GM19324 (cell line): Measurements from ENCODE around the gene LCE4A.

Experiments used
- ATAC-seq: cut with Tn5 transposase; IDR thresholded peaks from one replicate; pipeline ENCODE4 v1.9.1; 2021; ENCODE audit warnings: mild to moderate bottlenecking, moderate library complexity; ENCODE audit not compliant: unreplicated experiment, low FRiP score

LCE4A gene

DNA sequence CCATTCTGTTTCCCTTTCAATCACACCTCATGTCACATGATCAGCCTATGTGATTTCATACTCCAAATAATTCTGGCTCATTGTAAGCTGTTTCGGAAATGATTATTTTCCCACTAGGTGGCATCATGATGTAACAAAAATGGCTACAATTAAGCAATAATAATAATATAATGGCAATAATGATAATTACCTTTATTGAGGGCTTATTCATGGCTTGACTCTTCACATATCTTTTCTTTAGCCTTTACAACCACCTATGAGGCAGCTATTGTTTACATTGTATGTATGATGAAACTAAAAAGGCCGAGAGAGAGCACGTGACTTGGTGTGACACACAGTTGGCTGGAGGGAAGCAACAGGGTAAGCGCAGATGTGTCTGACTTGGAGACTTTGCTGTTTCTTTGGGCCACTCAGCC, 37.3 kb downstream of the LCE4A start:
- ATAC-seq = no peak

DNA sequence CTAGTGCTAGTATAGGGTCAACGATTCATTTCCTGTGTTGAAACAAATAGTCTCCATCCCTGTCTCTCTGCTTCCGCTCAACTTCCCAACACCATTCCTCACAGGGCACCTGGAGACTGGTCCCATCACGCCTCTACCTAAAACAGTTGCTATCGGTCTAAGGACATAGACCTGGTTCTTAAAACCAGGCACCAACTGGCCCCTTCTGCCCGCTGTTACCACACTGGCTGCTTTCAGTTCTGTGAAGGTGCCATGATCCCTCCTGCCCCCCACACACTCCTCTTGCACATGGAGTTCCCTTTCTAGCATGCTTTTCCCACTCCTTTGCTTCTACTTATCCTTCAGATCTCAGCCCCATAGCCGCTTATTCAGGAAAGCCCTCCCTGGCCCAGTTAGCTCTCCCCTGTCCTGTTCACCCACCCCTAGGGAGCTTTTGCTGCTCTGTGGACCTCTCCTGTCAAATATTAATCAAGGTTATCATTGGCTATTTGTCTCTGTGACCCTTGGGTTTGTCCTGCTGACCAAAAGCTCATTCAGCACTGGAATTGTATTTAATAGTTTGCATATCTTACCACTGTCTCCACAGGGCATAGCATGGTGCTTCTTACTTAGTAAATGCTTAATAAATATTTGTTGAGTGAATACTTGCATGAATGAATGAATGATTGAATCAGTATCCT, 37.9 kb downstream of the LCE4A start:
- no peak for ATAC-seq

GRCh38 chr1:152747831-152748230, 39.9 kb downstream of the LCE4A start:
- no peak for ATAC-seq

GRCh38 chr1:152752225-152752624, 44.3 kb downstream of the LCE4A start:
- no peak for ATAC-seq

DNA sequence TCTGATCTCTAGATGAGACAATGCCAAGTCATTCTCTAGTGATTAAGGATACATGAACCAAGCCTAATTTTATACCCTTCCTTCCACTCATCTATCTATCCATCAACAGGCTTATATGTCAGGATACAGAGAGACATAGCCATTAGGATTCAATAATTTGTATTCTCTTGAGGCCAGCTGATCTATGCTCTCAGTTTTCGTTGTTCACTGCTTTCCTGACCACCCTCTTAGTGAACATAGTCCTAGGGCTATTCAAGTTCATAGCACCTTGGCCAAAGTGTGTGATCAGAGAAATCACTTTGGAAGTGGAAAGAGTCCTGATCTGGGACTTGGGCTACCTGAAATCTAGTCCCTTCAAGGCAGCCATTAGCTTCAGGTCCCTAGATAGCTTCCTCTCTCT, 45.6 kb downstream of the LCE4A start:
- no peak for ATAC-seq

DNA sequence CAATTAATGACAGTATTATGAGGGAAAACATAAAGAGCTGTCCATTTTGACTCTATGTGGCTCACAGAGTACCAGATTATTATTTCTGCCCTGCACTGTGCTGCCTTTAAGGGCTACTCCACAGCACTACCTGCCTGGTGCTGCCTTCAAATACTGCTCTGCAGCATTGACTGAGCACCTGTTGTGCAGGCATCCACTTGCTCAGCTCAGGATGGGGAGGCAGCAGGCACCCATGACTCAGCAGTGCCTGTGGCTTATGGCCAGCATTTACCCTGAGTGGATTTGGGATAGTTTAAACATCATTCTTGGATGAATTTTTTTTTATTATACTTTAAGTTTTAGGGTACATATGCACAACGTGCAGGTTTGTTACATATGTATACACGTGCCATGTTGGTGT, 48.9 kb downstream of the LCE4A start:
- ATAC-seq = no peak

DNA sequence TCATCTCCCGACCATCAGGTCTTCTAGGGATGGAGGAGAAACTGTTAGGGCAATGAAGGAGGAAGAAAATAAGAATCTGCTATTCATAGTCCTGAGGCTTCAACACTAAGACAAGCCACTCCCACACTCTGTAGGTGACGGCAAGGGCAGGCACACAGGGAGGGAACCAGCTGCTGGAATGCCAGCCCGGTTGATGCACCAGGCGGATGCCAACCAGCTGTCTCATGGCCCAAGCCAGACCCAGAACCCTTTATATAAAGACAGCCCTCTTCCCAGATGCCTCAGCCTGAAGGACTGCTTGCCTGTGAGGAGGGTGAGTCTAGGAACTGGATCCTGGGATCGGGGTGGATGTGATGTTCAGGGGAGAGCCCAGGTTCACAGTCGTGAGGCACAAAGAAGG, 49.8 kb downstream of the LCE4A start, which contains the start of gene KPRP:
Gene KPRP (plus strand): TSS at position 279 of the 400 bp plus-strand sequence. CDS start 1,564 bp downstream, outside the sequence.
- ATAC-seq = no peak

GRCh38 chr1:152758636-152759035, 50.7 kb downstream of the LCE4A start:
- no peak for ATAC-seq
